ENCODE results near the gene LRRTM4.

Gene LRRTM4

DNA sequence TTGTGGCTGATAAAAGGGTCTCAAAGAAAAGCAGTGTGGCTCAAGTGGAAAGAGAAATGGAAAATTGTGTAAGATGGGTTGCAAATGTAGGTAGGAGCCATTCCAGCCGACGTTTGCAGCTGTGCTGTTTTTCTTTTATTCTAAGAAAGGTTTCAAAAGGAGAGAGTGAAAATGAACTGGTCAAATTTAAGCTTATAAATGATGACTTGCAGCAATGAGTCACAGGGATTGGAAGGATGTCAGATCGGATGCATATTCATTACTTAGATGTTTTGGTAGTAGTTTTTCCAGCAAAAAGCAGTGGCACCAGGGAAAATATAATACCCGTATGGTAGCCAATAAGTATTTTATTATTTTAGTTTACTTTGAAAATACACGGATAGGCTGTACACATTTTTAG, 79.1 kb downstream of the LRRTM4 start:
- TF ChIP-seq, protein P1, sequence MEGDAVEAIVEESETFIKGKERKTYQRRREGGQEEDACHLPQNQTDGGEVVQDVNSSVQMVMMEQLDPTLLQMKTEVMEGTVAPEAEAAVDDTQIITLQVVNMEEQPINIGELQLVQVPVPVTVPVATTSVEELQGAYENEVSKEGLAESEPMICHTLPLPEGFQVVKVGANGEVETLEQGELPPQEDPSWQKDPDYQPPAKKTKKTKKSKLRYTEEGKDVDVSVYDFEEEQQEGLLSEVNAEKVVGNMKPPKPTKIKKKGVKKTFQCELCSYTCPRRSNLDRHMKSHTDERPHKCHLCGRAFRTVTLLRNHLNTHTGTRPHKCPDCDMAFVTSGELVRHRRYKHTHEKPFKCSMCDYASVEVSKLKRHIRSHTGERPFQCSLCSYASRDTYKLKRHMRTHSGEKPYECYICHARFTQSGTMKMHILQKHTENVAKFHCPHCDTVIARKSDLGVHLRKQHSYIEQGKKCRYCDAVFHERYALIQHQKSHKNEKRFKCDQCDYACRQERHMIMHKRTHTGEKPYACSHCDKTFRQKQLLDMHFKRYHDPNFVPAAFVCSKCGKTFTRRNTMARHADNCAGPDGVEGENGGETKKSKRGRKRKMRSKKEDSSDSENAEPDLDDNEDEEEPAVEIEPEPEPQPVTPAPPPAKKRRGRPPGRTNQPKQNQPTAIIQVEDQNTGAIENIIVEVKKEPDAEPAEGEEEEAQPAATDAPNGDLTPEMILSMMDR (conservative IDR thresholded peaks at IDR 0.05; ENCODE audit: low read depth, low read length): no peak

DNA sequence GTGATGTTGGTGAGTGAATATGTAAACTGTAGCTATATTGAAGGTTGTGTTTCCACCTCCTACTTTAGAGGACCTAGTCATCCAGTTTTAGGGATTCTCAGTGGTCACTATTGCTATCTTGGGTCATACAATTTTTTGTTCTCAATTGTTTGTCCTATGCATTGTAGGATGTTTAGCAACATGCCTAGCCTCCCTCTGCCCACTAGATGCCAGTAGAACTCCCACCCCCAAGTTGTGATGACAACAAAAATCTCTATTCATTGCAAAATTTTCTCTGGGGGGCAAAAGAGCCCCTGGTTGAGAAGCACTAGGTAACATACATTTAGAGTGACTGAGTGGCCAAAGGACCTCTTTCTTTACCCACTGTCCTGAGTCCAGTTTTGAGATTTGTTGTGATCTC, 87.3 kb downstream of the LRRTM4 start:
- TF ChIP-seq, protein P1 (conservative IDR thresholded peaks at IDR 0.05; ENCODE audit: low read depth, low read length): no peak
- no peak for DNase-seq (ENCODE audit: low read depth)
- H3K4me3 ChIP-seq (ENCODE audit: low read depth, low read length): no peak overlapping the region

More for the DNA sequence above, 79.1 kb downstream of the LRRTM4 start:
- H3K4me3 ChIP-seq (ENCODE audit: low read depth, low read length): no peak overlapping the region
- DNase-seq (ENCODE audit: low read depth): no peak

DNA sequence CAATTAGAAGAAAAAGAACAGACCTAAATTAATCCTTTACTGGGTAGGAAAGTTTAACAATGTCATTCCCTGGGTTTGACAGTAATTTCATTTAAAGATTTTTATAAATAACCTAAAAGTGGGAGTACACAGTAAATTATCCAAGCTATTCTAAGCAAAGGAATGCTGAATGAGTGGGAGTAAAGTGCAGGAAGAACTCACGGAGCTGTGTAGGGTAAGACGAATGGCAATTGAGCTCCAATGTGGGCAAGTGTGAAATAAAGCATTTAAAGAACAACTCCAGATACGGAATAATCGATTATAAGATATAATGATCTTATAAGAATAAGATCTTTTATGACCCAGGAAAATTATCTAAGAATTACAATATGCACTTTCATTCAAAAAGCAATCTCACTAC, 93.2 kb downstream of the LRRTM4 start:
- TF ChIP-seq, protein P1 (conservative IDR thresholded peaks at IDR 0.05; ENCODE audit: low read depth, low read length): no peak
- H3K4me3 ChIP-seq (ENCODE audit: low read depth, low read length): no peak overlapping the region
- DNase-seq (ENCODE audit: low read depth): no peak

DNA sequence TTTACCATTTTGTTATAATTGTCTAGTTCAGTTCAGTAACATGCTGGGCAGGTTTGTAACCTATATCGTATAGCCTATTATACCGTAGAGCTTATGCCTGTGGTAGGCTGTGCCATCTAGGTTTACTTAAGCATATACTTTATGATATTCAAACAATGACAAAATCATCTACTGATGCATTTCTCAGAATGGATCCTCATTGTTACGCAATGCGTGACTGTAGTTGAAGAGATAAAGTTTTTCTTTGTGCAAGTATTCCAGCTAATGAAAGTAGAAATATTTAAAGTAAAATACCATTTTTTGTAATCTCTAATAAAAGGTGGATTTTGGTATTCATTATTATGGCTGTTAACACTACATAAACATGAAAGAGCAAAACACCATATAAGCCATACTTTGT, 100.2 kb downstream of the LRRTM4 start:
- TF ChIP-seq, protein P1 (conservative IDR thresholded peaks at IDR 0.05; ENCODE audit: low read depth, low read length): no peak
- H3K4me3 ChIP-seq (ENCODE audit: low read depth, low read length): no peak overlapping the region
- DNase-seq (ENCODE audit: low read depth): no peak

DNA sequence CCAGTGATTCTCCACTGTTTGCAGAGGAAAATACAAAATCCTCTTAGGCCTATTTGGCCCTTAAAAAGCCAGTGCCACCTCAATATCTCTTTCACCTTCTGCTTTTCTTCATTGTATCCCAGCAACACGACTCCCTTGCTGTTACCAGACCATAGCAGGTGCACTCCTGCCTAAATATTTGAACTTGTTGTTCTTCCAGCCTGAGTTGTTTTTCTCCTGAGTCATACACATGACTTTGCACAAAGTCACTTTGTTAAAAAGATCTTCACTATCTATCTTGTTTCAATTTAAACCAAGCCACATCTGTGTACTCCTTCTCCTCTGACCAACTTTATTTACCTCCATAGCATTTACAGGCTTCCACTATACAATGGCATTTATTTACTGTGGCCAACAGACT, 103.6 kb downstream of the LRRTM4 start:
- no peak for DNase-seq (ENCODE audit: low read depth)
- TF ChIP-seq, protein P1 (conservative IDR thresholded peaks at IDR 0.05; ENCODE audit: low read depth, low read length): no peak
- H3K4me3 ChIP-seq (ENCODE audit: low read depth, low read length): no peak overlapping the region

DNA sequence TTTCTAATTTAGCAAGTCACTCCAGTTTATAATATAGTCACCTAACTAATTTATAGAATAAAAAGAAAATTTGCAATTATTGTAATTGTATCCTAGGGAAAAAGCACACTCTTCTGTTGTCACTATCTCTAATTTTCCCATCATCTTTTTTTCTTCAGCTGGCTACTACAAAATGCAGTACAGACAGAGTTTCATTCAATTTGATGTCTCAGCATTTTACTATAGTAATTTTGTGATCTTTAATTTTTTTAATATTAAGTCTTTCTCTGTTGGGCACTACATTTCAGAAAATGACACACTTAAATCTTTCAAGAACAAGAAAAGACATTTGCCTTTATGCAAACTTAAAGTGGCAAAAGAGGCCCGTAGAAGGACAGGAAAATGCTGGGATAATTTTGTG, 118.0 kb downstream of the LRRTM4 start:
- H3K4me3 ChIP-seq (ENCODE audit: low read depth, low read length): no peak overlapping the region
- DNase-seq (ENCODE audit: low read depth): no peak
- TF ChIP-seq, protein P1 (conservative IDR thresholded peaks at IDR 0.05; ENCODE audit: low read depth, low read length): no peak

DNA sequence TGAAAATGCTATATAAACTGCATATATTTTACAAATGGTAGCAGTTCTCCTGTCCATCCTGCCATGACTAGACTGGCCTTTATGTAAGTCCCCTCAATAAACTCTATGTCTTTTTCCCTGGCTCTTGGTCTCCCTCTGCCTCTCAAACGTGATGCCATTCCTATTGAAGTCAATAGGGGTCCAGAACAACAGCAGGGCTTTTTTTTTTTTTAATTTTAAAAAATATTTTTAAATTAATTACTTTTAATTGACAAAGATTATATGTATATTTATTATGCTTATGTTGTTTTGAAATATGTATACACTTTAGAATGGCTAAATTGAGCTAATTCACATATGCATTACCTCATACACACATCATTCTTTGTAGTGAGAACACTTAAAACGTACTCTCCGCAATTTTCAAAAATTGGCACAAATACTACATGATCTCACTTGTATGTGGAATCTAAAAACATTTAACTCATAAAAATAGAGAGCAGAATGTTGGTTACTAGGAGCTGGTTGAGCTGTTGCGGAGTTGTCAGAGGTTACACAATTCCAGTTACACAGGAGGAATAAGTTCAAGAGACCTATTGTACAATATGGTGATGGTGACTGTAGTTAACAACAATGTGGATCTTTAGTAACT, 123.1 kb downstream of the LRRTM4 start:
- TF ChIP-seq, protein P1 (conservative IDR thresholded peaks at IDR 0.05; ENCODE audit: low read depth, low read length): no peak

More for the DNA sequence above, 123.1 kb downstream of the LRRTM4 start:
- no peak overlapping the region for H3K4me3 ChIP-seq (ENCODE audit: low read depth, low read length)
- DNase-seq (ENCODE audit: low read depth): no peak
